MM.1S (cell line): Measurements from ENCODE around the gene C6orf141.

Experiments used
- CTCF ChIP-seq: fragments of 300-600 bp; sonication (generic); IDR thresholded peaks from 2 replicates; pipeline ENCODE4 v1.5.1; 2016; ENCODE audit warnings: antibody characterized with exemption, low read length, mixed read lengths
- EZH2 ChIP-seq: fragments of 300-600 bp; sonication (generic); optimal IDR thresholded peaks from 2 replicates; pipeline ENCODE3; 2017; ENCODE audit warnings: low read depth, mild to moderate bottlenecking, antibody characterized with exemption, low read length, mixed read lengths
- EZH2phosphoT487 ChIP-seq: fragments of 300-600 bp; sonication (generic); IDR thresholded peaks from 2 replicates; pipeline ENCODE4 v1.6.1; 2018; ENCODE audit warnings: antibody characterized with exemption, low read length

- TF ChIP-seq EZH2phosphoT487 (no peak), CTCF (no peak), EZH2 (no peak)
Observed at GRCh38 chr6:49558238-49558637, 7.8 kb downstream of the C6orf141 start.
